PC-9 (cell line): ENCODE measurements around the gene RTL9. TPM values are rescaled to one million over a fixed set of nuclear protein-coding genes. Genes with fewer than 3 reads are reported as not detected.

Experiments used
- BruUV-seq: library from RNA; stranded (reverse); fragments of 400-500 nt; replicated peaks from 2 replicates; lab custom pipeline; 2021; lab: Mats Ljungman, UMichigan
- CTCF ChIA-PET: fragments of 300-600 bp; sonication (Branson Sonifier 250); formaldehyde crosslinking; loops from one replicate; lab custom pipeline; 2022; ENCODE audit warnings: antibody characterized with exemption; lab: Charles Lee
- POLR2A ChIA-PET: fragments of 300-600 bp; sonication (Branson Sonifier 250); formaldehyde crosslinking; loops from one replicate; lab custom pipeline; 2022; ENCODE audit warnings: antibody characterized with exemption; ENCODE audit not compliant: unreplicated experiment; lab: Charles Lee
- DNase-seq, 2 experiments: peaks; one replicate each; pipeline versions ENCODE4 v3.0.0 to v3.0.0-alpha.2; 2015 to 2022; ENCODE audit warnings: mixed read lengths in 1 of 2
- H2AFZ ChIP-seq: fragments of 200-600 bp; sonication (generic); 2 replicates; pipeline ENCODE4 v1.8.1; 2017; ENCODE audit warnings: antibody characterized with exemption
- H3F3A ChIP-seq: fragments of 200-600 bp; sonication (generic); 2 replicates; pipeline ENCODE4 v1.8.1; 2017; ENCODE audit warnings: antibody characterized with exemption, mild to moderate bottlenecking, low read depth; ENCODE audit not compliant: insufficient read depth
- H3K27ac ChIP-seq: fragments of 200-600 bp; sonication (generic); 2 replicates; pipeline ENCODE4 v1.6.1; 2016; ENCODE audit warnings: mixed run types
- H3K27me3 ChIP-seq: fragments of 200-600 bp; sonication (generic); 2 replicates; pipeline ENCODE4 v1.6.1; 2016; ENCODE audit warnings: low read depth, mixed run types; ENCODE audit not compliant: insufficient read depth
- H3K36me3 ChIP-seq: fragments of 200-600 bp; sonication (generic); 2 replicates; pipeline ENCODE4 v1.6.1; 2016; ENCODE audit warnings: low read depth, mixed run types
- H3K4me1 ChIP-seq: fragments of 200-600 bp; sonication (generic); replicated peaks from 2 replicates; pipeline ENCODE4 v1.6.1; 2016; ENCODE audit warnings: mixed run types; ENCODE audit not compliant: insufficient read depth
- H3K4me2 ChIP-seq: fragments of 200-600 bp; sonication (generic); 2 replicates; pipeline ENCODE4 v1.6.1; 2017; ENCODE audit warnings: mixed run types
- H3K4me3 ChIP-seq: fragments of 200-600 bp; sonication (generic); 2 replicates; pipeline ENCODE4 v1.6.1; 2016; ENCODE audit warnings: mixed run types
- H3K79me2 ChIP-seq: fragments of 200-600 bp; sonication (generic); 2 replicates; pipeline ENCODE4 v1.6.1; 2017; ENCODE audit warnings: low read depth, mixed run types
- H3K9me2 ChIP-seq: fragments of 200-600 bp; sonication (generic); 2 replicates; pipeline ENCODE4 v1.8.1; 2017; ENCODE audit warnings: mild to moderate bottlenecking; ENCODE audit not compliant: insufficient read depth
- H3K9me3 ChIP-seq: fragments of 200-600 bp; sonication (generic); 2 replicates; pipeline ENCODE4 v1.8.1; 2016; ENCODE audit warnings: low read depth; ENCODE audit not compliant: insufficient read depth
- H4K20me1 ChIP-seq: fragments of 200-600 bp; sonication (generic); 2 replicates; pipeline ENCODE4 v1.8.1; 2017; ENCODE audit not compliant: insufficient read depth
- EZH2 ChIP-seq: fragments of 200-600 bp; sonication (generic); IDR thresholded peaks from 2 replicates; pipeline ENCODE4 v1.8.0; 2017; ENCODE audit warnings: antibody characterized with exemption, low read depth
- intact Hi-C: fragments of 100-400 bp; cut with micrococcal nuclease; formaldehyde crosslinking; loops from one replicate; pipeline ENCODE4 v1.10.0; 2022; ENCODE audit not compliant: unreplicated experiment
- total RNA-seq: library from RNA; stranded (reverse); gene quantifications from 2 replicates; pipeline ENCODE4 v1.2.3, GENCODE V29; 2021
- TF ChIP-seq, protein P1 (sequence below): fragments of 200-600 bp; sonication (generic); conservative IDR thresholded peaks from 2 replicates; pipeline ENCODE4 v1.6.1; 2017; ENCODE audit warnings: mixed run types, antibody characterized with exemption, mild to moderate bottlenecking, moderate library complexity

RTL9 gene
- total RNA-seq, 1 experiment from 2014 or later = 0.79 TPM

DNA sequence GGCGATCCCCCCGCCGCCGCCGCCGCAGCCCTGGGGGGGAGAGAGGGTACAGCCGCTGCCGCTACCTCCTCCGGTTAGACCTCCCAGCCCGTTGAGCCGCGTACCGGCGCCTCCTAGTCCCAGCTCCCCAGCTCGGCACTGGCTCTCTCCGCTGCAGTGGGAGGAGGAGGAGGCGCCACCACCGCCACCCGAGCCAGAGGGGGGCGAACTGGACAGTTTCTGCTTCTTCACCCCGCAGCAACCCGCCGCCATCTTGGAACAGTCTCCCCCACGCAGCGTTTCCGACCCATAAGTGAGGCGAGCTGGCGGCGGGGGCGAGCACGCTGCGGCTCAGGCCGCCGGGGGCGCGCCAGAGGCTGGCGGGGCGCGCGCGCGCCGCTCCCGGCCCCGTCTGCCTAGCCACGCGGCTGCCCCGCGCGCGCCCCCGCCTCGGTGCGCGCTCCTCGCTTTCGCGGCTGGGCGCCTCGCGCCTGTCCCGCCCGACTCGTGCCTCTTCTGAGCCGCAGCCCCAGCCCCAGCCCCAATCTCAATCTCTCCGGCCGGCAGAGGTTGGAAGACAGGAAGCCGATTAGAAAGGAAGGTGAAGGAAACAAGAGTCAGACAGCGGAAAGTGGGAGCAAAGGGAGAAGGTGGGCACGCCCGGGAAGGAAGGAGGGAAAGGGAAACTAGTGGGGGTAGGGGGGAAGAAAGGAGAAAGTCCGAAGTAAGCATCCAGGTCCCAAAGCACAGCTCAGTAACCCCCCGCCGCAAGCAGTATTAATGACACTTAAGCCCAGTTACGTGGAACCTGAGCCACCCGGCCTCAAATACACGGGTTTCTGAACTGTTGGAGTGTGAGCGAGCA is 40.6 kb upstream of the RTL9 start, which contains the start of gene AMMECR1:
AMMECR1 (minus strand) TSS at position 266 of the 844 bp plus-strand sequence; CDS start at position 252, 14 bp downstream.
- H3K4me3 ChIP-seq = peak within 1 kb of the TSS; percentile 63
- H3K36me3 ChIP-seq = no peaks in the 10 kb centered on the region
- no peak for TF ChIP-seq EZH2
- TF ChIP-seq, protein P1, sequence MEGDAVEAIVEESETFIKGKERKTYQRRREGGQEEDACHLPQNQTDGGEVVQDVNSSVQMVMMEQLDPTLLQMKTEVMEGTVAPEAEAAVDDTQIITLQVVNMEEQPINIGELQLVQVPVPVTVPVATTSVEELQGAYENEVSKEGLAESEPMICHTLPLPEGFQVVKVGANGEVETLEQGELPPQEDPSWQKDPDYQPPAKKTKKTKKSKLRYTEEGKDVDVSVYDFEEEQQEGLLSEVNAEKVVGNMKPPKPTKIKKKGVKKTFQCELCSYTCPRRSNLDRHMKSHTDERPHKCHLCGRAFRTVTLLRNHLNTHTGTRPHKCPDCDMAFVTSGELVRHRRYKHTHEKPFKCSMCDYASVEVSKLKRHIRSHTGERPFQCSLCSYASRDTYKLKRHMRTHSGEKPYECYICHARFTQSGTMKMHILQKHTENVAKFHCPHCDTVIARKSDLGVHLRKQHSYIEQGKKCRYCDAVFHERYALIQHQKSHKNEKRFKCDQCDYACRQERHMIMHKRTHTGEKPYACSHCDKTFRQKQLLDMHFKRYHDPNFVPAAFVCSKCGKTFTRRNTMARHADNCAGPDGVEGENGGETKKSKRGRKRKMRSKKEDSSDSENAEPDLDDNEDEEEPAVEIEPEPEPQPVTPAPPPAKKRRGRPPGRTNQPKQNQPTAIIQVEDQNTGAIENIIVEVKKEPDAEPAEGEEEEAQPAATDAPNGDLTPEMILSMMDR = no peak
- H3K27ac ChIP-seq = peak within 1 kb of the TSS; percentile 85
- DNase-seq = peak; percentile 62 to 86
- peak within 1 kb of the TSS; percentile 97 for H2AFZ ChIP-seq
- H3K9me2 ChIP-seq = no peaks in the 10 kb centered on the region
- peaks cover 33% of the 10 kb centered on the region for H3K4me1 ChIP-seq
- intact Hi-C loops = loop anchor here (1.0 to 5.0 kb wide), 5 partner anchors 84 to 158 kb away; no protein-coding TSS in a partner anchor
- H4K20me1 ChIP-seq = no peaks in the 10 kb centered on the region; the same call in 1 of the 2 replicates
- H3K4me2 ChIP-seq = peak within 1 kb of the TSS; percentile 97
- BruUV-seq = no TSS peak
- H3K79me2 ChIP-seq = peaks cover 47% of the 10 kb centered on the region
- peaks cover 8% of the 10 kb centered on the region; the same call in 1 of the 2 replicates for H3F3A ChIP-seq
- ChIA-PET CTCF (interaction anchor here (0.5 to 1.0 kb wide), 3 partner anchors 8 to 172 kb away, joined by 3 to 6 read pairs (median 3); no protein-coding TSS in a partner anchor), POLR2A (interaction anchor here (0.6 to 1.0 kb wide), 9 partner anchors 10 to 1360 kb away, joined by 3 to 15 read pairs (median 3); no protein-coding TSS in a partner anchor)
- no peaks in the 10 kb centered on the region for H3K27me3 ChIP-seq
- H3K9me3 ChIP-seq = no peaks in the 10 kb centered on the region

DNA sequence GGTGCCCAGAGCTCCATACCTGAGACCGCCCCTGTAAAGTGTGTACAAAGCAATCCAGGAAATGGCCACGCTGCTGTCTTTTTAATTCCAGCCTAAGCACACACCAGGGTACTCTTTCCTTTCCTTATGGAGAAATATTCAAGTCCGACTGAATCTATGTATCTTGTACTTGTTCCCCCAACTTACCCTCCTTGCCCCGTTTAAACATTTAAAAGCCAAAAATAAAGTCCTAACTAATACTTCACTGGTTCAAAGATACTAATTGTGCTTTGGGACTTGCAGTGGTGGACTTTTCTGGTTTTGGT is 40.0 kb upstream of the RTL9 start:
- Histone ChIP-seq H3K79me2 (peaks cover 42% of the 10 kb centered on the region), H4K20me1 (no peaks in the 10 kb centered on the region; the same call in 1 of the 2 replicates), H3K27me3 (no peaks in the 10 kb centered on the region), H3K4me3 (peak overlapping the region; percentile 63), H3K36me3 (no peaks in the 10 kb centered on the region), H3K9me3 (no peaks in the 10 kb centered on the region), H3K4me2 (peak overlapping the region; percentile 97), H3K4me1 (peaks cover 33% of the 10 kb centered on the region), H3K27ac (peak overlapping the region; percentile 85), H2AFZ (peak overlapping the region; percentile 97), H3F3A (peaks cover 8% of the 10 kb centered on the region; the same call in 1 of the 2 replicates), H3K9me2 (no peaks in the 10 kb centered on the region)
- intact Hi-C loops = loop anchor here (1.0 to 5.0 kb wide), 4 partner anchors 84 to 136 kb away; no protein-coding TSS in a partner anchor
- ChIA-PET CTCF (interaction anchor here (0.5 to 1.0 kb wide), 2 partner anchors 8 to 173 kb away, joined by 3 read pairs; no protein-coding TSS in a partner anchor), POLR2A (interaction anchor here (0.6 kb wide), 1 partner anchor 1359 kb away, joined by 3 read pairs; no protein-coding TSS in a partner anchor)
- peak in 1 of 2 experiments; percentile 58 for DNase-seq
- TF ChIP-seq, protein P1 = no peak
- no peak for TF ChIP-seq EZH2
- TSS peak; percentile 90 for BruUV-seq

DNA sequence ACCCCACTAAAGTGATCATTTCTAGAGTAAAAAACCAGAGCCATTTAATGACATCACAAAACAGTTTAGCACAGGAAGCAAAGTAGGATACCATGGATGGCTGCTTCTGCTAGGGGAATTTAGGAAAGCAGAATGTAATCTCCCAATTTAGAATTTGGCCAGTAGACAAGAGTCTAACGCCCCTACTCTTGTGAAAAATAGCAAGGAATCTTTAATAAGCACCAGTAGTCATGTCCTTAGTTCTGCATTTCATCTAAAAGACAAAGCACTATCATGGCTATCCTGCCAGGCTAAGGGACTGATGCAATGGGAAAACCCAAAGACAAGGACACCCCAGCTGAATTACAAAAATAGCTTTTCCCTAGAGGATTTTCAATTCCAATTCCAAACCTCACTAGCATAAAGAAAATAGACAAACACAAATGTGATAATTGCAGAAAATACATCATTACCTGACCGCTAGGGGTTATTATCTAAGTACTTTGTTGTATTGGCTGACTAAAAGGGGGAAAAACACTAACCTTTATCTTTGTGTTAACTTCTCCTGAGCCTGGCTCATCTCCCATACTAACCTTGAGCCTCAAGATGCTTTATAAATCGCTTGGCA is 38.2 kb upstream of the RTL9 start:
- no peaks in the 10 kb centered on the region for H3K27me3 ChIP-seq
- peaks cover 23% of the 10 kb centered on the region for H3K79me2 ChIP-seq
- no peaks in the 10 kb centered on the region for H3K36me3 ChIP-seq
- no peak for TF ChIP-seq EZH2
- TF ChIP-seq, protein P1 = no peak
- CTCF ChIA-PET = no interaction called here
- no peak overlapping the region for H3K4me2 ChIP-seq
- H2AFZ ChIP-seq = no peak overlapping the region
- POLR2A ChIA-PET = no interaction called here
- BruUV-seq = no TSS peak
- DNase-seq = no peak
- H3F3A ChIP-seq = peaks cover 8% of the 10 kb centered on the region; the same call in 1 of the 2 replicates
- H3K4me1 ChIP-seq = peaks cover 24% of the 10 kb centered on the region
- intact Hi-C loops = no loop called here
- H3K9me2 ChIP-seq = no peaks in the 10 kb centered on the region
- no peak overlapping the region for H3K4me3 ChIP-seq
- no peaks in the 10 kb centered on the region for H3K9me3 ChIP-seq
- no peak overlapping the region for H3K27ac ChIP-seq
- no peaks in the 10 kb centered on the region for H4K20me1 ChIP-seq
